Astrocyte (in vitro differentiated cells and primary cell): ENCODE results near the gene GPR137B.

Source experiments
- CTCF ChIP-seq: IDR thresholded peaks from 2 replicates; pipeline ENCODE4 v1.5.1; 2011; ENCODE audit warnings: low read depth, mild to moderate bottlenecking, inconsistent platforms, low read length, moderate library complexity; ENCODE audit not compliant: insufficient read depth
- EZH2 ChIP-seq: IDR thresholded peaks from 2 replicates; pipeline ENCODE4 v1.6.1; 2012; ENCODE audit warnings: mild to moderate bottlenecking, low read length, inconsistent platforms; ENCODE audit not compliant: insufficient read depth

- no peak for TF ChIP-seq CTCF
- no peak for TF ChIP-seq EZH2
These were observed at the start of gene GPR137B for GRCh38 chr1:236142253-236143103.
